Skeletal muscle cell (primary cell): Measurements from ENCODE around the gene IQCH.
"Not testable (repeated sequence)": the region's sequence is repeated elsewhere in the genome, so short reads cannot be mapped to it uniquely, and the experiment has no call there.

Source experiments
- DNase-seq: peaks from one replicate; pipeline ENCODE4 v3.0.0-alpha.2; 2010; ENCODE audit warnings: low read depth
- H3K4me3 ChIP-seq: 2 replicates; pipeline ENCODE4 v1.5.1; 2011; ENCODE audit warnings: low read depth, mild to moderate bottlenecking, control low read depth, low read length, moderate library complexity

IQCH gene

GRCh38 chr15:67335534-67336222 is 81.1 kb downstream of the IQCH start:
- DNase-seq: no peak

GRCh38 chr15:67340630-67341029 is 86.0 kb downstream of the IQCH start:
- no peak for DNase-seq
- no peak overlapping the region for H3K4me3 ChIP-seq

More at GRCh38 chr15:67335534-67336222, 81.1 kb downstream of the IQCH start:
- H3K4me3 ChIP-seq: no peak overlapping the region

GRCh38 chr15:67341539-67341938 is 87.0 kb downstream of the IQCH start:
- no peak for DNase-seq
- no peak overlapping the region for H3K4me3 ChIP-seq

DNA sequence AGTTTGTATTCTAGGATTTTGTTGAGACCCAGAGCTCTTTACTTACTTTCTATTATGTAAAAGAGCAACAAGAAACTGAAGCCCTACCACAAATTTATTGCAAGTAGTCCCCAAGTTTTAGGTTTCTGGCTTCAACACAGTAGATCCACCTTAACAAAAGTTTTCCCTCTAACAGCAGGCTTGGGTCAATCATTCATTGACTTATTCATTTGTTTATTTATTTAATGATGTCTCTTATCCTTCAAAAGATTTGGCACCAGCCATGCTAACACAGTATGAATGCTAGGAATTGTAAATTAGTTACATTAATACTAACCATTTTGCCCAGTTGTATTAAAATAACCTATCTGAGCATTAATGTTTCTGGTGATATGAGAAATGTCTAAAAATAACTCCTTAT is 88.6 kb downstream of the IQCH start:
- DNase-seq: no peak
- no peak overlapping the region for H3K4me3 ChIP-seq

GRCh38 chr15:67349634-67350033 is 95.0 kb downstream of the IQCH start:
- no peak overlapping the region for H3K4me3 ChIP-seq
- no peak for DNase-seq

GRCh38 chr15:67350042-67350441 is 95.5 kb downstream of the IQCH start:
- H3K4me3 ChIP-seq: no peak overlapping the region
- DNase-seq: no peak

DNA sequence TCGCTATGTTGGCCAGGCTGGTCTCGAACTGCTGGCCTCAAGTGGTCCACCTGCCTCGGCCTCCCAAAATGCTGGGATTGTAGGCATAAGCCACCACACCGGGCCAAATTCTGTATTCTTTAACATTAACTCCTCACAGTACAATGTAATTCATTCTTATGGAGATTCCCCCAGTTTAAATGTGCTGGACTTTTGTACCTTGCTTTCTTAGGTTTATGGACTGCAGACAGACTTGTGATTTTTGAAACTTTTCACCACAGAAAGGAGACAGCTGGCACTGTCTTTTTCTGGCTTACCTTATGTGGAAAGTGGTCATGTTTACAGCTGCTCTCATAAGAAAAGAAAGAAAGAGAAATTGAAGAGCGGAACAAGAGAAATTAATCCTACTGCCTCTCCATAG is 103.8 kb downstream of the IQCH start:
- no peak for DNase-seq
- no peak overlapping the region for H3K4me3 ChIP-seq

- DNase-seq: no peak
- no peak overlapping the region for H3K4me3 ChIP-seq
Observed at GRCh38 chr15:67358812-67359211, 104.2 kb downstream of the IQCH start.

GRCh38 chr15:67359431-67360079 is 105.0 kb downstream of the IQCH start:
- no peak for DNase-seq
- no peak overlapping the region for H3K4me3 ChIP-seq

DNA sequence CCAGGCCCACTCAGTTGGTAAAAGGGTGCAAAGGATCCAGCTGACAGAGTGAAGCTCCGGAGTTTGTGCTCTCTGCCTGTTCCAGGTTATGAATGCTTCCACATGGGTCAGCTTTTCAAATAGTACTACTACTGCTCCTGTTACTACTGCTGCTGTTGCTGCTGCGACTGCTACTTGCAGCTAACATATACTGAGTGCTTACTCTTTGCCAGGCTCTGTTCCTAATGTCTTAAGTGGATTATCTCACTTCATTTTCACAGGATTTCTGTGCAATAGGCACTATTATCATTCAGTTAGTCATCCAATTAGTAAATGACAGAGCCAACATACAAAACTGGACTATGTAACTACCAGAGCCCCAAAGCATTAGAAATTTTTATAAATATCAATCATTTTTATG is 106.5 kb downstream of the IQCH start:
- no peak for DNase-seq
- no peak overlapping the region for H3K4me3 ChIP-seq

DNA sequence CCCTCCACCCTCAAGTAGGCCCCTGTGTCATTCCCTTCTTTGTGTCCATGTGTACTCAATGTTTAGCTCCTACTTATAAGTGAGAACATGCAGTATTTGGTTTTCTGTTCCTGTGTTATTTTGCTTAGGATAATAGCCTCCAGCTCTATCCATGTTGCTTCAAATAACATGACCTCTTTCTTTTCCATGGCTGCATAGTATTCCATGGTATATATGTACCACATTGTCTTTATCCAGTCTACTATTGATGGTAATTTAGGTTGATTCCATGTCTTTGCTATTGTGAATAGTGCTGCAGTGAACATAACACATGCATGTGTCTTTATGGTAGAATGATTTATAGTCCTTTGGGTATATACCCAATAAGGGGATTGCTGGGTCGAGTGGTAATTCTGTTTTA is 109.1 kb downstream of the IQCH start:
- H3K4me3 ChIP-seq, DNase-seq: not testable (repeated sequence)

GRCh38 chr15:67365994-67366393 is 111.4 kb downstream of the IQCH start:
- no peak for DNase-seq

DNA sequence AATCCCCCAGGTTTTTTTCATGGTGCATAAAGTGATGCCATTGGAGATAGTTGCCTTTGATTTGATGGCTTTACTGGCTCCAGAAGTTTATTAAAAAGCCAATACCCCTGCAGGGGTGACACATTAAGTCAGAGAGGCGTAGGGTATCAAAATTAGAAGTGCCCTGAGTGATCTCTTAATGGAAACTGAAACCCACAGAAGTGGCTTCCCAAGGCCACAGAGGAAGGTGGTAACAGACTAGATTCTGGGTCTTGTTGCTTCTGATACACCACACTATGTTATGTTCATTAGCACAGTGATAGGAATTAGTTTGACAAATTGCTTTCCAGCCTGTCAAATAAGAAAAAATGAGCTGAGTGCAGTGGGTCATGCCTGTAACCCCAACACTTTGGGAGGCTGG is 112.3 kb downstream of the IQCH start:
- no peak overlapping the region for H3K4me3 ChIP-seq
- DNase-seq: no peak

More at GRCh38 chr15:67365994-67366393, 111.4 kb downstream of the IQCH start:
- H3K4me3 ChIP-seq: no peak overlapping the region

GRCh38 chr15:67369359-67369998 is 114.9 kb downstream of the IQCH start:
- DNase-seq: no peak
- H3K4me3 ChIP-seq: no peak overlapping the region

DNA sequence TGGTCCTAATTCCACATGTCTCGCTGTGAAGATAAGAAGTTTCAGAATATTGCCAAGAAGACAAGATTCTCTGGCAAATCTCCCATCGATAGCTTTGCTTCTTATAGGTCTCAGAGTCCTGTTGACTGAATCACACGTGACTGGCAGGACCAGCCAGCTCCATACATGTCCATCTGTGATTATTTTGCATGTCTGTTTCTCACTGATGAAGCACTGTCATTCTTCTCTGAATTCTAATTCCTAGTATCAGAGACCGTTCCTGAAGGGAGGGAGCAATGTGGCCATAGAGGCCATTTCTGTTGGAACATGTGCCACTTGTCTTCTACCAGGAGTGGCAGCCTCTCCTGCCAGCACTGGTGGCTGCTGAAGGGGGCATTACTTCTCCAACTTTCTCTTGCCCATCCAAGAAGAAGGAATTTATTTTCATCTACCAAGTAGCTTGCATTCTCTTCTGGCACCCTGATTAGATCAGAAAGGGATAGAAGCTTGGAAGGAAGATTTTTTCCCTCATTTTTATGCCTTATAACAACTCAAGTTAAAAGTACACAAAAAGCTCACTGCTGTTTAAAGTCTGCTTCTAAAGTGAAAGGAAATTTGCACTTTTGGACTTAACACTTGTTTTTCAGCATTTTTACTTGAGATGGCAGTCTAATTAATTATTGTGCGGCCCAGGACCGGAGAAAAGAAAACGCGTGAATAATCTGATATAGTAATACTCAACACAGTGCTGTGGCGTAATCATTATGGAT is 115.8 kb downstream of the IQCH start:
- no peak overlapping the region for H3K4me3 ChIP-seq
- DNase-seq: no peak

GRCh38 chr15:67372543-67372942 is 118.0 kb downstream of the IQCH start:
- no peak for DNase-seq

DNA sequence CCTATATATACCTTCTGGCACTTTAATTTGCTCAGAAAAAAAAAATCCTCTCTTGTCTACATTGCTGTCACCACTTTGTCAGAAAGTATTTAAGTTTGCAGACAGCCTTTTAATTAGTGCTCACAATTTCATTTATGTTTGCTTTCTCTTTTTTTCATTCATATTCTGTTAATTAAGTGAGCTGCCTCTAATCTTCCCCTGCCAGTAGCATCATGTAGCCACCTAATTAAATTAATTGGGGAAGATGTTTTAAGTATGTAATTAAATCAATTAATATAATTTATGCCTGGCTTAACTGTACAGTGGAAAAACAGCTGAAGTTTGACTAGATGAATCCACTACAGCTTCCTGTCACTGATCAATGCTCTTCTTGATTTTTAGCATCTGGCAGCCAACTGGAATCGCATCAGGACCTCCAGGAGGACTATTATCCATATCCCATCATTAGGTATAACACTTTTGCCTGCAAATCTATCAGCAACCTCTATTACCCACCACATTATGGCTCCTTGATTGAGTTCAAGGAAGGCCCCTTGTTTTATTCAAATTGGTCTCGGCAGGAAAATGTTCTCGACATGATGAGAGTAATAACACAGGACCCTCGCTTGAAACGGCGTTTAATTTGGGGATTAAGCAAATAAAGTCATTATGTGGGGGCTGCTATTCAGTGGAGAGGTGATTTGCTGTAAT is 118.5 kb downstream of the IQCH start:
- H3K4me3 ChIP-seq: no peak overlapping the region
- DNase-seq: no peak

More at GRCh38 chr15:67372543-67372942, 118.0 kb downstream of the IQCH start:
- no peak overlapping the region for H3K4me3 ChIP-seq

- no peak for DNase-seq
- no peak overlapping the region for H3K4me3 ChIP-seq
Observed at GRCh38 chr15:67373971-67374370, 119.4 kb downstream of the IQCH start.

DNA sequence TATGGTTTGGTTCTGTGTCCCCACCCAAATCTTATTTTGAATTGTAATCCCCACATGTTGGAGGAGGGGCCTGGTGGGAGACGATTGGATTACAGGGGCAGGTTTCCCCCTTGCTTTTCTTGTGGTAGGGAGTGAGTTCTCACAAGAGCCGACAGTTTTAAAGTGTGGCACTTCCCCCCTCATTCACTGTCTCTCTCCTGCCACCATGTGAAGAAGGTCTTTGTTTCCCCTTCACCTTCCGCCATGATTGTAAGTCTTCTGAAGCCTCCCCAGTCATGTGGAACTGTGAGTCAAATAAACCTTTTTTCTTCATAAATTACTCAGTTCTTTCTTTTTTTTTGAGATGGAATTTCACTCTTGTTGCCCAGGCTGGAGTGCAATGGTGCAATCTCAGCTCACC is 124.9 kb downstream of the IQCH start:
- no peak for DNase-seq
- no peak overlapping the region for H3K4me3 ChIP-seq

- H3K4me3 ChIP-seq: no peak overlapping the region
- no peak for DNase-seq
Observed at GRCh38 chr15:67380921-67381320, 126.3 kb downstream of the IQCH start.
